Measurements from ENCODE around the gene FBXO41.

FBXO41 gene

GRCh38 chr2:73225513-73226360 is 58.5 kb downstream of the FBXO41 start:
- no peaks in the 10 kb centered on the region for H3K9me2 ChIP-seq (replicated peaks; ENCODE audit: control insufficient read depth, low read length)
- no peaks in the 10 kb centered on the region for H3K4me1 ChIP-seq (ENCODE audit: control insufficient read depth, low read length)
- H3K9me3 ChIP-seq (ENCODE audit: control insufficient read depth, insufficient read depth, low read length) = no peaks in the 10 kb centered on the region
- peaks cover 54% of the 10 kb centered on the region for H3K36me3 ChIP-seq (ENCODE audit: control insufficient read depth, low read length)
- H3K79me2 ChIP-seq (ENCODE audit: control insufficient read depth, low read length) = no peaks in the 10 kb centered on the region
- H3K27ac ChIP-seq (ENCODE audit: low read depth, low read length) = no peak overlapping the region
- H3K27me3 ChIP-seq (ENCODE audit: control insufficient read depth, low read length) = no peaks in the 10 kb centered on the region
- no peak overlapping the region for H3K4me3 ChIP-seq (ENCODE audit: low read length)
- H3K4me2 ChIP-seq (ENCODE audit: low read length) = no peak overlapping the region
- H3F3A ChIP-seq (ENCODE audit: control insufficient read depth, insufficient read depth) = no peaks in the 10 kb centered on the region
- TF ChIP-seq EZH2phosphoT487 (IDR thresholded peaks at IDR 0.05; ENCODE audit: borderline replicate concordance, low read length) = no peak
- TF ChIP-seq, protein P1, sequence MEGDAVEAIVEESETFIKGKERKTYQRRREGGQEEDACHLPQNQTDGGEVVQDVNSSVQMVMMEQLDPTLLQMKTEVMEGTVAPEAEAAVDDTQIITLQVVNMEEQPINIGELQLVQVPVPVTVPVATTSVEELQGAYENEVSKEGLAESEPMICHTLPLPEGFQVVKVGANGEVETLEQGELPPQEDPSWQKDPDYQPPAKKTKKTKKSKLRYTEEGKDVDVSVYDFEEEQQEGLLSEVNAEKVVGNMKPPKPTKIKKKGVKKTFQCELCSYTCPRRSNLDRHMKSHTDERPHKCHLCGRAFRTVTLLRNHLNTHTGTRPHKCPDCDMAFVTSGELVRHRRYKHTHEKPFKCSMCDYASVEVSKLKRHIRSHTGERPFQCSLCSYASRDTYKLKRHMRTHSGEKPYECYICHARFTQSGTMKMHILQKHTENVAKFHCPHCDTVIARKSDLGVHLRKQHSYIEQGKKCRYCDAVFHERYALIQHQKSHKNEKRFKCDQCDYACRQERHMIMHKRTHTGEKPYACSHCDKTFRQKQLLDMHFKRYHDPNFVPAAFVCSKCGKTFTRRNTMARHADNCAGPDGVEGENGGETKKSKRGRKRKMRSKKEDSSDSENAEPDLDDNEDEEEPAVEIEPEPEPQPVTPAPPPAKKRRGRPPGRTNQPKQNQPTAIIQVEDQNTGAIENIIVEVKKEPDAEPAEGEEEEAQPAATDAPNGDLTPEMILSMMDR (IDR thresholded peaks at IDR 0.05; ENCODE audit: low read depth, low read length, poor library complexity, severe bottlenecking) = no peak
- no peaks in the 10 kb centered on the region for H4K20me1 ChIP-seq (ENCODE audit: control insufficient read depth, insufficient read depth, low read depth, low read length)

DNA sequence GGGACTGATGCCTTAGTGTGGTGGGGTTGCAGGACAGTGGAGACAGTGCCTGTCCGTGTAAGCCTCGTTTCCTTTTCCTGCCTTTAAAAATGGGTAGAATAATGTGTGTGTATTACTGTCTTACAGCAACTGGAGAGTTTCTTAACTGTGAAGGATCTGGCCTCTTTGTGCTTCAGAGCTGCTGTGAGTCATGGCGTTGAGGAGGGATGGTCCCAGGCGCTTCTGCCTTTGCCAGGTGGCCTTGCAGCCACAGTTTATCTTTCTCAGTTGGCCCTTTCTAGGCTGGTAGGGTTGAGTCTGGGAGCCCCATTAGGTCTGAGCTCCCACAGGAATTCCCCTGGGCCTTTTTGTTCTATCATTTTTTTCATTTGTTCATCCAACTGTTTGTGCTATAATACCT is 60.5 kb downstream of the FBXO41 start:
- H3K9me2 ChIP-seq (replicated peaks; ENCODE audit: control insufficient read depth, low read length) = no peaks in the 10 kb centered on the region
- no peak for TF ChIP-seq EZH2phosphoT487 (IDR thresholded peaks at IDR 0.05; ENCODE audit: borderline replicate concordance, low read length)
- TF ChIP-seq, protein P1 (IDR thresholded peaks at IDR 0.05; ENCODE audit: low read depth, low read length, poor library complexity, severe bottlenecking) = no peak
- peaks cover 61% of the 10 kb centered on the region for H3K36me3 ChIP-seq (ENCODE audit: control insufficient read depth, low read length)
- no peak overlapping the region for H3K4me2 ChIP-seq (ENCODE audit: low read length)
- no peaks in the 10 kb centered on the region for H3F3A ChIP-seq (ENCODE audit: control insufficient read depth, insufficient read depth)
- no peaks in the 10 kb centered on the region for H3K4me1 ChIP-seq (ENCODE audit: control insufficient read depth, low read length)
- H3K4me3 ChIP-seq (ENCODE audit: low read length) = no peak overlapping the region
- H4K20me1 ChIP-seq (ENCODE audit: control insufficient read depth, insufficient read depth, low read depth, low read length) = no peaks in the 10 kb centered on the region
- no peak overlapping the region for H3K27ac ChIP-seq (ENCODE audit: low read depth, low read length)
- no peaks in the 10 kb centered on the region for H3K27me3 ChIP-seq (ENCODE audit: control insufficient read depth, low read length)
- H3K9me3 ChIP-seq (ENCODE audit: control insufficient read depth, insufficient read depth, low read length) = no peaks in the 10 kb centered on the region
- H3K79me2 ChIP-seq (ENCODE audit: control insufficient read depth, low read length) = peaks cover 2% of the 10 kb centered on the region

- H4K20me1 ChIP-seq (ENCODE audit: control insufficient read depth, insufficient read depth, low read depth, low read length) = no peaks in the 10 kb centered on the region
- no peaks in the 10 kb centered on the region for H3K9me2 ChIP-seq (replicated peaks; ENCODE audit: control insufficient read depth, low read length)
- H3K4me3 ChIP-seq (ENCODE audit: low read length) = no peak overlapping the region
- no peak overlapping the region for H3K4me2 ChIP-seq (ENCODE audit: low read length)
- TF ChIP-seq, protein P1 (IDR thresholded peaks at IDR 0.05; ENCODE audit: low read depth, low read length, poor library complexity, severe bottlenecking) = no peak
- TF ChIP-seq EZH2phosphoT487 (IDR thresholded peaks at IDR 0.05; ENCODE audit: borderline replicate concordance, low read length) = no peak
- H3K9me3 ChIP-seq (ENCODE audit: control insufficient read depth, insufficient read depth, low read length) = no peaks in the 10 kb centered on the region
- H3K27ac ChIP-seq (ENCODE audit: low read depth, low read length) = no peak overlapping the region
- H3F3A ChIP-seq (ENCODE audit: control insufficient read depth, insufficient read depth) = peaks cover 2% of the 10 kb centered on the region; the same call in 1 of the 2 replicates
- peaks cover 30% of the 10 kb centered on the region for H3K36me3 ChIP-seq (ENCODE audit: control insufficient read depth, low read length)
- H3K4me1 ChIP-seq (ENCODE audit: control insufficient read depth, low read length) = peaks cover 17% of the 10 kb centered on the region
- H3K27me3 ChIP-seq (ENCODE audit: control insufficient read depth, low read length) = no peaks in the 10 kb centered on the region
- peaks cover 49% of the 10 kb centered on the region for H3K79me2 ChIP-seq (ENCODE audit: control insufficient read depth, low read length)
These were observed 66.0 kb downstream of the FBXO41 start for GRCh38 chr2:73218298-73218697.
